Stimulated activated CD4-positive, alpha-beta T cell treated with anti-CD3 and anti-CD28 coated beads, Interleukin-4, amount 100 ng/mL, for 48 hours (primary cell): ENCODE data around the gene ACY1.
"Not testable (repeated sequence)": the region's sequence is repeated elsewhere in the genome, so short reads cannot be mapped to it uniquely, and the experiment has no call there.

Experiments
- DNase-seq, 2 donors: peaks; one replicate each; pipeline ENCODE4 v3.0.0-alpha.2; 2020; ENCODE audit warnings: low read depth in 2 of 2

Gene ACY1

DNA sequence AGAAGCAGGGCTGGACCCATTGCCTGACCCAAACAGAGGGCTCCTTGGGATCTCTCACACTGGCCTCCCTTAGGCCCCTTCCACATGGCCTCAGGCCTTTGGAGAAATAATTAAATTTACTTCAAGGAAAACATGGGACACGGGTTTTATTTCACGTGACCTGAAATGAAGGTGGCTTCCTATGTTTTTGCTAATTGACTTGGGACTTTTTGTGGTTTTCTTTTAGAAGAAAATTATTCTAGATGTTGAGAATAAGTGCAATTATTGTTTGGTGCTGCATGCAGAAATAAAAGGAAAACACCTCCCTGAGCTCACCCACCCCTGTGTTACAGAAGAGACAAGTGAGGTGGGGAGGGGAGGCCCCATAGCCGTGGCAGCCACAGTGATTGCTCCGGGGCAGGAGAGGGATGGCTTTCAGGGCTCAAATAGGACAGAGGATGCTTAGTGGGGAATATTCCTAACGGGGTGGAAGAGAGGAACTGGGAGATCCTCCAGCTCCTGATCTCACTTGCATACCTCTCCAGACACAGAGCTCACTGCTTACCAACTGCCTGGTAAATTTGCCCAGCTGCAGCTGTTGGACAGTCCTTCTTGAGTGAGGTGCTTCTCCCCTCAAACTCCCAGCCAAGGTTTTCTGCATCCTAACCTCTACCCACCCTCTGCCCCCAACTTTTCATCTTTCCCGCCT is 41.6 kb downstream of the ACY1 start:
- no peak for DNase-seq

GRCh38 chr3:52025453-52025852 is 42.1 kb downstream of the ACY1 start:
- no peak for DNase-seq

- no peak for DNase-seq
Measured at GRCh38 chr3:52026041-52026440, 42.7 kb downstream of the ACY1 start.

- DNase-seq = no peak
Measured at GRCh38 chr3:52028572-52028971, 45.2 kb downstream of the ACY1 start.

DNA sequence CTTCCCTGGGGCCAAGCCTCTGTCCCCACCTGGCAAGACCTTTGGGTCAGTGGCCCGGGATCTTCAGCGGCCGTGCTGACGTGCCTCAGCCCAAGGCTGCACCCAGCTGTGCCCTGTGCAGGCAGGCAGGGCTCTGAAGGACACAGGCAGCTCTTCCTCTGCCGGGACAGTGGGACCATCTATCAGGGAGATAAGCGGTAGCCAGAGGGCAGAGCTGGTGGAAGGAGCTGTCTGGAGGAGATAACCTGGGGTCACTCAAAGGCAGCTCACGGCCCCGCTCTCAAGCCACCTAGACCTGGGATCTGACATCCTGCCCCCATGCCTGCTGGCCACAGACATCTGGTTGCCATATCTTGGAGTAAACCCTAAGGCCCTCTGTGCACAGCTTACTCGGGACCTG is 45.7 kb downstream of the ACY1 start:
- DNase-seq = no peak

DNA sequence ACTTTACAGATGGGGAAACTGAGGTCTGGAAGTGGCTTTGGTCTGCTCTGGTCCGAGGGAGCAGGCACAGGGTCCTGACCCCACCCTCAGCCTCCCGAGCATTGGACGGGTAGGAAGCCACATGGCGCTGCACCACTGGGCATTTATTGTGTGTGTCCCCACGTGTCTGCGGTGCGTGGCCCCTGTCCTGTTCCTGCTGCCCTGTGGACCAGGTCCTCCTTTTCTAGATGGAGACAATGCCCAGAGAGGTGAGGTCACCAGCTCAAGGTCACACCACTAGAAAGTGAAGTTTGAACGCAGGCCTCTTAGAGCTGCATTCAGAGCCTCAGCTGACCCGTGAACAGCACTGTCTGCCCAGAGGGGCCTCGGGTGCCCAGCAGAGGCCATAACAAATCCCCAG is 46.2 kb downstream of the ACY1 start:
- no peak for DNase-seq

DNA sequence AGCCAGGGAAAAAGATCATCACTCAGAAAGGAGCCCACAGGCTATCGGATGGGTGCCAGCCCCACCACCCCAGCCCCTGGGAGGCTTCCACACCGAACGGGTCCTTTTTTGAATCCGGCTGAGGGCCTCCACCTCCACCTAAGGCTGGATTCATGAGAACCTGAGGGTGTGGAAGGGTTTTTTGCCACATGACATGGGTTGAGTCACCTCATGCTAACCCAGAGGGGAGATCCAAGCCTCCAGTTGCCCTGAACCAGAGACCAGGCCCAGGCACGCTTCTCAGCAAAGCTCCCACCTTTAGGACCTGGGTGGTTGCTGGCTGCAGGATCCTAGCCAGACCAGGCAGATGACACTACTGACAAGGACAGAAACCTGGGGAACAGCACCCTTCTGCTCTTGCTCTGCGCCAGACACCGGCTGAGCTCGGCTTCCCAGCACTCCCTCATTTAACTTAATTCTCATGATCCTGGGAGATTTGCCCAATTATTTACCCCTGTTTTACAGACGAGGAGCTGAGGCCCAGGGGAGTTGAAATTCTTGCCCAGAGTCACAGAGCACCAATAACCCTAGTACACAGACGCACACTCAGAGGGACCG is 47.5 kb downstream of the ACY1 start:
- DNase-seq = no peak

DNA sequence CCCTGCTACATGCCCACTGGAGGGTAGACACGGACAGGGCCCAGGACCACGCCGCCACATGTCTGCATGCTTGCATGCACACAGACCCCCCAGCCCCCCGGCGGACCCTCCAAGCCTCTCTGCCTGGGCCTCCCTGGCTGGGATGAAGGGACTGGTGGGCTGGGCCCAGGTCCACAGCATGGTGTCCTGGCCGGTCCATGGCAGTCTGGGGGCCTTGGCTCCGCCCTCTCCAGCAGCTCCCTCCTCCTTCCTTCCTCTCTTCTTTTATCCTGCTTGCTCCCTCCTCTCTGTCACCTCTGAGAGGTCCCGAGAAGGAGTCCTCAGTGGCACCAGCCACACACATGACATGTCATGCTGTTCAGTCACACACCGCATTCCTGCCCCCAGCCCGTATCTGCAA is 48.6 kb downstream of the ACY1 start:
- DNase-seq = no peak

DNA sequence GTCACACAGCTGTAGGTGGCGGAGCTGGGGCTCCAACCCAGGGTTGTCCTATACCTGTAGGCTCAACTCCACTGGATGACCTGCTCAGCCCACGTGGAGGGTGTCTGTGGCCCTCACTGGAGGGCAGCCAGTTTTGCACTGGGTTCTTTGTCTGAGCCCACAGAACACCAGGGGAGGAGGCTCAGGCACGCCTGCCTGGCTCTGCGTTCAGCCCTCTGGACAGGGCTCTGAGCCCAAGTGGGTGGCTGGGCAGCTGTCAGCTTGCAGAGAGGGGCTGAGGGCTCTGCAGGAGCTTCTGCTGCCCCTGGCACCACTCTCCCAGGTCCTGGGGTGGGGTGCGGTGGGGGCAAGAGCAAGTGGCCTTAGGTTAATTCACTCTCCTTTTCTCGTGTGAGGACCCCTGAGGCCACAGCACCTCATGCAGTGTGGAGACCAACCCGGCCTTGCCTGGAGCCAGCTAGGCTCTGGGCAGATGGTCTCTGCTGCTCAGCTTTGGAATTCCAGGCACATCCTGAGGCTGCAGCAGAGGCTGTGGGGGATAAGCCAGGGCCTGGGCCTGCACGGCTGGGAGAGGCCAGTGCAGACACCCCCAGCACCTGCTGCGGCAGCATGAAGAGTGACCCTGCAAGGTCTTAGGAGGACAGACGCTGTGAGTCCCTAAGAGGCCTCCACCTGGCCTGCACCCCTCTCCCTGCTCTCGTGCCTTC is 49.5 kb downstream of the ACY1 start:
- DNase-seq = no peak

DNA sequence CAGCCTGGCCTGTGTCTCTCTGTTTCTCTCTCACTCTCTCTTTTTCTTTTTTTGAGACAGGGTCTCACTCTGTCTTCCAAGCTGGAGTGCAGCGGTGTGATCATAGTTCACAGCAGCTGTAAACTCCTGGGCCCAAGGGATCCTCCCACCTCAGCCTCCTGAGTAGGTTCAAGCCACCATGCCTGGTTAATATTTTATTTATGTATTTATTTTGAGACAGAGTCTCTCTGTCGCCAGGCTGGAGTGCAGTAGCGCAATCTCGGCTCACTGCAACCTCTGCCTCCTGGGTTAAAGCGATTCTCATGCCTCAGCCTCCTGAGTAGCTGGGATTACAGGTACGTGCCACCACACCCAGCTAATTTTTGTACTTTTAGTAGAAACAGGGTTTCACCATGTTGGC is 50.4 kb downstream of the ACY1 start:
- not testable (repeated sequence) for DNase-seq

GRCh38 chr3:52034212-52034611 is 50.9 kb downstream of the ACY1 start:
- DNase-seq = no peak

- no peak for DNase-seq
Measured at GRCh38 chr3:52034651-52035050, 51.3 kb downstream of the ACY1 start.

- DNase-seq = no peak
Measured at GRCh38 chr3:52036222-52036694, 52.9 kb downstream of the ACY1 start.

- DNase-seq = no peak
Measured at GRCh38 chr3:52036829-52037228, 53.5 kb downstream of the ACY1 start.

DNA sequence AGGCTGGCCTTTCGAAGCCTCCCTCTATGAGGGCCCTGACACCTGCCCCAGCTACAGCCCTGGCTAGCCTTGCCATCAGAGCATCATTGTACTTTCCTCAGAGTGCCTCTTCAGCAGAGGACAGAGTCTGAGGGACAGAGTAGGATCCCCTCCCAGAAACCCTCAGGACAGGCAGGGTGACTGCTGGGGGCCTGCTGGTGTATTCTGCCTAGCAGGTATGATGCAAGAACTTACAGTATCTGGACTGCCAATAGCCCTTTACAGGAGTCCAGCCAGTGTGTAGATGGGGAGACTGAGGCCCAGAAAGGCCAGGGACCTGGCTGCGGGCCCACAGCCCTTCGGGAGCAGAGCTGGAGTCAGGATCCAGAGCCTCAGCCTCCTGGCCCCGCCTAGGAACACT is 54.0 kb downstream of the ACY1 start:
- DNase-seq = no peak

- no peak for DNase-seq
Measured at GRCh38 chr3:52038227-52038626, 54.9 kb downstream of the ACY1 start.
